HEK293T (cell line): Measurements from ENCODE around the gene GHRL.

ENCODE experiments used
- ARNT ChIP-seq: fragments of 450-650 bp; IDR thresholded peaks from 2 replicates; pipeline ENCODE4 v1.6.1; 2017; ENCODE audit warnings: mild to moderate bottlenecking
- BHLHE40 ChIP-seq: fragments of 450-650 bp; IDR thresholded peaks from 2 replicates; pipeline ENCODE4 v1.6.1; 2016; ENCODE audit warnings: mild to moderate bottlenecking, moderate library complexity, borderline replicate concordance
- FOXA1 ChIP-seq: fragments of 450-650 bp; IDR thresholded peaks from 2 replicates; pipeline ENCODE4 v1.6.1; 2016; ENCODE audit warnings: mild to moderate bottlenecking
- FOXK2 ChIP-seq: fragments of 450-650 bp; IDR thresholded peaks from 2 replicates; pipeline ENCODE4 v1.6.1; 2016; ENCODE audit warnings: mild to moderate bottlenecking
- FOXM1 ChIP-seq: fragments of 450-650 bp; IDR thresholded peaks from 2 replicates; pipeline ENCODE4 v1.6.1; 2017; ENCODE audit warnings: mild to moderate bottlenecking, borderline replicate concordance
- HDGF ChIP-seq: fragments of 450-650 bp; IDR thresholded peaks from 2 replicates; pipeline ENCODE4 v1.6.1; 2017; ENCODE audit warnings: antibody characterized with exemption, borderline replicate concordance
- L3MBTL2 ChIP-seq: fragments of 450-650 bp; conservative IDR thresholded peaks from 2 replicates; pipeline ENCODE4 v1.6.1; 2016; ENCODE audit warnings: mild to moderate bottlenecking
- LEF1 ChIP-seq: fragments of 450-650 bp; IDR thresholded peaks from 2 replicates; pipeline ENCODE4 v1.6.1; 2017; ENCODE audit warnings: mild to moderate bottlenecking, borderline replicate concordance
- NFRKB ChIP-seq: fragments of 450-650 bp; IDR thresholded peaks from 2 replicates; pipeline ENCODE4 v1.6.1; 2016; ENCODE audit warnings: mild to moderate bottlenecking, moderate library complexity
- SP1 ChIP-seq: fragments of 450-650 bp; IDR thresholded peaks from 2 replicates; pipeline ENCODE4 v1.6.1; 2017
- TARDBP ChIP-seq: fragments of 450-650 bp; IDR thresholded peaks from 2 replicates; pipeline ENCODE4 v1.6.1; 2016
- ZNF384 ChIP-seq: fragments of 450-650 bp; IDR thresholded peaks from 2 replicates; pipeline ENCODE4 v1.6.1; 2016

- TF ChIP-seq SP1 (no peak), FOXK2 (no peak), FOXM1 (no peak), BHLHE40 (no peak), NFRKB (no peak), ARNT (no peak), TARDBP (no peak), LEF1 (no peak), ZNF384 (no peak), HDGF (no peak), FOXA1 (no peak), L3MBTL2 (no peak)
These were observed 13.4 kb upstream of the GHRL start for GRCh38 chr3:10306156-10306555.
